Measurements from ENCODE around the gene PYY.

DNA sequence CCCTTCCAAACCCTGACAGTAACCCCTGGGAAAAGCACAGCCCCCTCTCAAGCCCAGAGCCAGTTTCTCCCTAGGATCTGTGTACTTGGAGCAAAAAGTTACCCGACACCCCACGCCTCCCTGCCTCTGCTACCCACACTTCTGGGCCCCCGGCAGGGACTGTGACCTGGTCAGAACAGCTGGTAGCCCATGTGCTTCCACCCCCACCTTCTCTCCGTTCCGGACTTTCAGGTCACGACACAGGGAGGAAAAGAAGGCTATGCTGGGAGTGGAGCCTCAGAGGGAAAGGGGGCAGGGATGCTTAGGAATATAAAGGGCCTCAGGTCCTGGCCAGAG, 17.8 kb downstream of the PYY start:
- TF ChIP-seq, protein P1, sequence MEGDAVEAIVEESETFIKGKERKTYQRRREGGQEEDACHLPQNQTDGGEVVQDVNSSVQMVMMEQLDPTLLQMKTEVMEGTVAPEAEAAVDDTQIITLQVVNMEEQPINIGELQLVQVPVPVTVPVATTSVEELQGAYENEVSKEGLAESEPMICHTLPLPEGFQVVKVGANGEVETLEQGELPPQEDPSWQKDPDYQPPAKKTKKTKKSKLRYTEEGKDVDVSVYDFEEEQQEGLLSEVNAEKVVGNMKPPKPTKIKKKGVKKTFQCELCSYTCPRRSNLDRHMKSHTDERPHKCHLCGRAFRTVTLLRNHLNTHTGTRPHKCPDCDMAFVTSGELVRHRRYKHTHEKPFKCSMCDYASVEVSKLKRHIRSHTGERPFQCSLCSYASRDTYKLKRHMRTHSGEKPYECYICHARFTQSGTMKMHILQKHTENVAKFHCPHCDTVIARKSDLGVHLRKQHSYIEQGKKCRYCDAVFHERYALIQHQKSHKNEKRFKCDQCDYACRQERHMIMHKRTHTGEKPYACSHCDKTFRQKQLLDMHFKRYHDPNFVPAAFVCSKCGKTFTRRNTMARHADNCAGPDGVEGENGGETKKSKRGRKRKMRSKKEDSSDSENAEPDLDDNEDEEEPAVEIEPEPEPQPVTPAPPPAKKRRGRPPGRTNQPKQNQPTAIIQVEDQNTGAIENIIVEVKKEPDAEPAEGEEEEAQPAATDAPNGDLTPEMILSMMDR (IDR thresholded peaks at IDR 0.05) = no peak
- no peak for TF ChIP-seq POLR2A (IDR thresholded peaks at IDR 0.05)

All from Peyer's patch (tissue), 4 donors.